Osteoblast (primary cell): ENCODE data around the gene PTPN2. TPM values are rescaled to one million over a fixed set of nuclear protein-coding genes. Genes with fewer than 3 reads are reported as not detected.
"Not testable (repeated sequence)": the region's sequence is repeated elsewhere in the genome, so short reads cannot be mapped to it uniquely, and the experiment has no call there.

Experiments used
- DNase-seq: peaks from one replicate; pipeline ENCODE4 v3.0.0; 2011; ENCODE audit warnings: low spot score, mixed read lengths; ENCODE audit not compliant: insufficient read length; ENCODE audit errors: missing footprints
- H2AFZ ChIP-seq: 2 replicates; pipeline ENCODE4 v1.6.0; 2011; ENCODE audit warnings: mild to moderate bottlenecking, low read length
- H3K27ac ChIP-seq: 2 replicates; pipeline ENCODE4 v1.5.1; 2011; ENCODE audit warnings: mild to moderate bottlenecking, low read depth, low read length, moderate library complexity
- H3K27me3 ChIP-seq: 2 replicates; pipeline ENCODE4 v1.6.0; 2012; ENCODE audit warnings: mild to moderate bottlenecking, control low read depth, inconsistent platforms, low read length, moderate library complexity; ENCODE audit not compliant: insufficient read depth
- H3K36me3 ChIP-seq: 2 replicates; pipeline ENCODE4 v1.5.1; 2011; ENCODE audit warnings: mild to moderate bottlenecking, low read length, control low read depth, moderate library complexity; ENCODE audit not compliant: insufficient read depth
- H3K4me1 ChIP-seq: 2 replicates; pipeline ENCODE4 v1.5.1; 2011; ENCODE audit warnings: mild to moderate bottlenecking, low read length, control low read depth, moderate library complexity; ENCODE audit not compliant: insufficient read depth
- H3K4me2 ChIP-seq: 2 replicates; pipeline ENCODE4 v1.6.0; 2011; ENCODE audit warnings: mild to moderate bottlenecking, low read length; ENCODE audit not compliant: insufficient read depth
- H3K4me3 ChIP-seq: fragments of 200-600 bp; sonication (generic); 3 replicates; pipeline ENCODE4 v1.5.1; 2012; ENCODE audit warnings: mild to moderate bottlenecking, low read length, inconsistent platforms; ENCODE audit not compliant: insufficient read depth
- H3K79me2 ChIP-seq: 2 replicates; pipeline ENCODE4 v1.6.0; 2012; ENCODE audit warnings: mild to moderate bottlenecking, low read length, control low read depth, inconsistent platforms; ENCODE audit not compliant: insufficient read depth
- H3K9me3 ChIP-seq: 2 replicates; pipeline ENCODE4 v1.5.1; 2011; ENCODE audit warnings: low read depth, low read length, control low read depth
- H4K20me1 ChIP-seq: 2 replicates; pipeline ENCODE4 v1.6.0; 2012; ENCODE audit warnings: mild to moderate bottlenecking, low read length, control low read depth; ENCODE audit not compliant: insufficient read depth
- CTCF ChIP-seq: IDR thresholded peaks from 2 replicates; pipeline ENCODE4 v1.5.1; 2011; ENCODE audit warnings: mild to moderate bottlenecking, low read depth, low read length, moderate library complexity; ENCODE audit errors: extremely low read depth
- total RNA-seq: library from RNA; depleted of rRNA; stranded (reverse); fragments of >200 nt; gene quantifications from 2 replicates; pipeline ENCODE4 v1.2.3, GENCODE V29; 2012

Gene PTPN2
- total RNA-seq, 1 donor: 37.6 TPM

GRCh38 chr18:12880541-12880910 is 3.5 kb downstream of the PTPN2 start:
- Histone ChIP-seq H3K9me3 (no peaks in the 10 kb centered on the region), H3K27me3 (no peaks in the 10 kb centered on the region), H3K27ac (no peak overlapping the region), H3K79me2 (peaks cover 79% of the 10 kb centered on the region), H3K4me2 (no peak overlapping the region), H3K36me3 (no peaks in the 10 kb centered on the region), H3K4me1 (peaks cover 21% of the 10 kb centered on the region), H4K20me1 (peaks cover 57% of the 10 kb centered on the region), H2AFZ (no peak overlapping the region), H3K4me3 (no peak overlapping the region)
- no peak for TF ChIP-seq CTCF
- DNase-seq: no peak

DNA sequence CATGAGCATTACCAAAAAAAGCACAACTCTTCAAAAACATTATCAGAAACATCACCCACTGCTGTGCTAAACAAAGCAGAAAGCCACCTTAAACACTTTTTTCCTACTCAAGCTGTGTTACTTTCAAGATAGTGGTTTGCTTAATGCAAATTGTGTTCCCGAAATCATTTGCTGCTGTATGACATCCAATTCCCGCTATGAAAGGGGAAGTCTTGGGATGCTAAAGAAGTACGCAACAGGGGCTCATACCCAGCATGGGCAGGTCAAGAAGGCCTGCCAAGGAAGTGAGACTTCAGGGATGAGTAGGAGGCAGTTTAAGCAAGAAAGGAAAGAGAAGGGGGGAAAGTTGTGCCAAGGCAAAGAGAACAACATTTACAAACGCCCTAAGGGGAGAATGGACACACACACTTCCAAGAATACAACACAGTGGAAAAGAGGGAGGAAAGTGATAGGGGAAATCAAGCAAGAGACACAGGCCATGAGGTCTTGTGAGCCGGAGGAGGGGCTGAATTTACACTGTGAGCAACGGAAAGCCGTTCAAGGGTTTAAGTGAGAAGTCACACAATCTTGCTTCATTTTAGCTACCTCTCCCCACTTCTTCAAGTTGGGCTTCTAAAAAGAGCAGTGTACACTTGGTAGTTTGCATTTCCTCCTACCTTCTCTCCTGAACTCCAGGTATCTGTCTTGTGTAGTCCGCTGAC is 4.0 kb downstream of the PTPN2 start:
- no peak overlapping the region for H3K4me3 ChIP-seq
- no peaks in the 10 kb centered on the region for H3K27me3 ChIP-seq
- TF ChIP-seq CTCF: no peak
- H3K79me2 ChIP-seq: peaks cover 82% of the 10 kb centered on the region
- H3K36me3 ChIP-seq: no peaks in the 10 kb centered on the region
- peaks cover 58% of the 10 kb centered on the region for H4K20me1 ChIP-seq
- H3K27ac ChIP-seq: no peak overlapping the region
- DNase-seq: peak; percentile 18
- H3K4me1 ChIP-seq: peaks cover 21% of the 10 kb centered on the region
- no peak overlapping the region for H2AFZ ChIP-seq
- no peak overlapping the region for H3K4me2 ChIP-seq
- H3K9me3 ChIP-seq: no peaks in the 10 kb centered on the region

GRCh38 chr18:12874992-12875391 is 9.0 kb downstream of the PTPN2 start:
- H3K36me3 ChIP-seq, H3K27ac ChIP-seq, H2AFZ ChIP-seq, H3K9me3 ChIP-seq, H3K4me2 ChIP-seq, H3K27me3 ChIP-seq, DNase-seq, H3K4me1 ChIP-seq, H3K4me3 ChIP-seq: not testable (repeated sequence)
- H3K79me2 ChIP-seq: peaks cover 66% of the 10 kb centered on the region
- H4K20me1 ChIP-seq: peaks cover 43% of the 10 kb centered on the region

- not testable (repeated sequence) for H3K27me3 ChIP-seq, H2AFZ ChIP-seq, DNase-seq, H3K4me3 ChIP-seq, H3K9me3 ChIP-seq, H3K4me2 ChIP-seq, H3K36me3 ChIP-seq, H3K4me1 ChIP-seq, H3K27ac ChIP-seq
- Histone ChIP-seq H4K20me1 (peaks cover 38% of the 10 kb centered on the region), H3K79me2 (peaks cover 61% of the 10 kb centered on the region)
These were observed 10.0 kb downstream of the PTPN2 start for GRCh38 chr18:12873961-12874567.

DNA sequence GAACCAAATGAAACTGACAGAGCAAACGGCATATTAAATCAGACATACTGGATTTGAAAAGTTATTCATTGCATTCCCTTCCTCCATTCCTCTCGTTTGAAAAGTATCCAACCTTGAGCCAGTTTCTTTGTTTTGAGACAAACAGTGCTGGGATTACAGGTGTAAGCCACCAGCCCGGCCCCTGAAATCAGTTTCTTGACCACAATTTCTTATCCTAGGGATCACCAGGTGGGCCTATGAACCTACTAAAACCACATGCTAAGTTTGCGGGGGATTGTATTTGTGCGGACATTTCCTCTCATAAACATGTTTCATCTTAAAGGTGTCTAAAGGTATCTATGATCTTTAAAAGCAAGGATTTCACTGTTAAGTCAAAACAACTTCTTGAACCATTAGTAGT is 11.6 kb downstream of the PTPN2 start:
- Histone ChIP-seq H3K79me2 (peaks cover 54% of the 10 kb centered on the region), H3K27ac (no peak overlapping the region), H3K27me3 (no peaks in the 10 kb centered on the region)

More for the DNA sequence above, 11.6 kb downstream of the PTPN2 start:
- Histone ChIP-seq H2AFZ (no peak overlapping the region), H3K9me3 (no peaks in the 10 kb centered on the region), H3K4me3 (no peak overlapping the region), H3K36me3 (no peaks in the 10 kb centered on the region), H3K4me2 (no peak overlapping the region), H4K20me1 (peaks cover 33% of the 10 kb centered on the region), H3K4me1 (no peaks in the 10 kb centered on the region)
- TF ChIP-seq CTCF: no peak
- no peak for DNase-seq
